DND-41 (cell line): ENCODE data around the gene PPARD.

Experiments
- ATAC-seq: fragments of 200-7000 bp; cut with Tn5 transposase; 3 replicates; pipeline ENCODE4 v1.9.1; 2021; ENCODE audit warnings: low read depth; ENCODE audit not compliant: insufficient read depth
- DNase-seq: peaks from one replicate; pipeline ENCODE4 v3.0.0-alpha.2; 2020
- H2AFZ ChIP-seq: 2 replicates; pipeline ENCODE4 v1.6.0; 2012; ENCODE audit warnings: low read depth, low read length
- H3K27ac ChIP-seq: 2 replicates; pipeline ENCODE4 v1.5.1; 2012; ENCODE audit warnings: low read length, inconsistent platforms
- H3K27me3 ChIP-seq: fragments of 200-600 bp; sonication (generic); 2 replicates; pipeline ENCODE4 v1.6.0; 2012; ENCODE audit warnings: low read length, mild to moderate bottlenecking, inconsistent platforms; ENCODE audit not compliant: insufficient read depth, poor library complexity
- H3K36me3 ChIP-seq: 2 replicates; pipeline ENCODE4 v1.5.1; 2012; ENCODE audit warnings: low read length, inconsistent platforms; ENCODE audit not compliant: insufficient read depth
- H3K4me1 ChIP-seq: 2 replicates; pipeline ENCODE4 v1.5.1; 2012; ENCODE audit warnings: mild to moderate bottlenecking, low read length; ENCODE audit not compliant: insufficient read depth
- H3K4me2 ChIP-seq: 2 replicates; pipeline ENCODE4 v1.6.0; 2012; ENCODE audit warnings: mild to moderate bottlenecking, moderate library complexity, low read length, inconsistent platforms; ENCODE audit not compliant: insufficient read depth
- H3K4me3 ChIP-seq, 2 experiments: fragments of 200-600 bp in 1 of 2; shearing (Covaris generic) in 1 of 2; 2 replicates each; pipeline ENCODE4 v1.5.1; 2012 to 2016; ENCODE audit warnings: inconsistent platforms in 2 of 2, low read length in 2 of 2, mild to moderate bottlenecking in 2 of 2, low read depth in 1 of 2, moderate library complexity in 1 of 2
- H3K79me2 ChIP-seq: 2 replicates; pipeline ENCODE4 v1.6.0; 2012; ENCODE audit warnings: low read length, inconsistent platforms; ENCODE audit not compliant: insufficient read depth
- H3K9ac ChIP-seq: 2 replicates; pipeline ENCODE4 v1.6.0; 2012; ENCODE audit warnings: low read depth, mild to moderate bottlenecking, inconsistent platforms, low read length, moderate library complexity
- H3K9me3 ChIP-seq: 2 replicates; pipeline ENCODE4 v1.5.1; 2012; ENCODE audit warnings: low read length, moderate library complexity, mild to moderate bottlenecking, inconsistent platforms; ENCODE audit not compliant: insufficient read depth, severe bottlenecking
- H4K20me1 ChIP-seq: 2 replicates; pipeline ENCODE4 v1.6.0; 2012; ENCODE audit warnings: low read length; ENCODE audit not compliant: insufficient read depth
- EZH2 ChIP-seq: IDR thresholded peaks from 3 replicates; pipeline ENCODE4 v1.6.1; 2012; ENCODE audit warnings: borderline replicate concordance, low read depth, mild to moderate bottlenecking, moderate library complexity, low read length, inconsistent platforms; ENCODE audit not compliant: severe bottlenecking
- TF ChIP-seq, protein P1 (sequence below): IDR thresholded peaks from 2 replicates; pipeline ENCODE4 v1.5.1; 2012; ENCODE audit warnings: borderline replicate concordance, low read length, moderate library complexity, mild to moderate bottlenecking; ENCODE audit not compliant: poor library complexity, severe bottlenecking; ENCODE audit errors: extremely low read depth

The PPARD gene

GRCh38 chr6:35476004-35476403 lies 133.6 kb downstream of the PPARD start:
- DNase-seq = no peak
- H3K36me3 ChIP-seq = peaks cover 20% of the 10 kb centered on the region
- no peaks in the 10 kb centered on the region for H3K9me3 ChIP-seq
- no peak for ATAC-seq
- H3K4me1 ChIP-seq = peaks cover 3% of the 10 kb centered on the region; the same call in 1 of the 2 replicates
- no peak overlapping the region for H3K4me2 ChIP-seq
- H3K27ac ChIP-seq = no peak overlapping the region
- no peak overlapping the region for H2AFZ ChIP-seq
- TF ChIP-seq, protein P1, sequence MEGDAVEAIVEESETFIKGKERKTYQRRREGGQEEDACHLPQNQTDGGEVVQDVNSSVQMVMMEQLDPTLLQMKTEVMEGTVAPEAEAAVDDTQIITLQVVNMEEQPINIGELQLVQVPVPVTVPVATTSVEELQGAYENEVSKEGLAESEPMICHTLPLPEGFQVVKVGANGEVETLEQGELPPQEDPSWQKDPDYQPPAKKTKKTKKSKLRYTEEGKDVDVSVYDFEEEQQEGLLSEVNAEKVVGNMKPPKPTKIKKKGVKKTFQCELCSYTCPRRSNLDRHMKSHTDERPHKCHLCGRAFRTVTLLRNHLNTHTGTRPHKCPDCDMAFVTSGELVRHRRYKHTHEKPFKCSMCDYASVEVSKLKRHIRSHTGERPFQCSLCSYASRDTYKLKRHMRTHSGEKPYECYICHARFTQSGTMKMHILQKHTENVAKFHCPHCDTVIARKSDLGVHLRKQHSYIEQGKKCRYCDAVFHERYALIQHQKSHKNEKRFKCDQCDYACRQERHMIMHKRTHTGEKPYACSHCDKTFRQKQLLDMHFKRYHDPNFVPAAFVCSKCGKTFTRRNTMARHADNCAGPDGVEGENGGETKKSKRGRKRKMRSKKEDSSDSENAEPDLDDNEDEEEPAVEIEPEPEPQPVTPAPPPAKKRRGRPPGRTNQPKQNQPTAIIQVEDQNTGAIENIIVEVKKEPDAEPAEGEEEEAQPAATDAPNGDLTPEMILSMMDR = no peak
- no peak for TF ChIP-seq EZH2
- H3K9ac ChIP-seq = no peak overlapping the region
- peaks cover 3% of the 10 kb centered on the region; the same call in 1 of the 2 replicates for H3K79me2 ChIP-seq
- H3K27me3 ChIP-seq = peaks cover 3% of the 10 kb centered on the region
- H3K4me3 ChIP-seq = no peak overlapping the region
- peaks cover 25% of the 10 kb centered on the region for H4K20me1 ChIP-seq

GRCh38 chr6:35477028-35477427 lies 134.7 kb downstream of the PPARD start:
- H3K36me3 ChIP-seq = peaks cover 9% of the 10 kb centered on the region
- H3K4me2 ChIP-seq = no peak overlapping the region
- no peaks in the 10 kb centered on the region for H3K9me3 ChIP-seq
- no peaks in the 10 kb centered on the region for H3K79me2 ChIP-seq
- no peak for DNase-seq
- no peak overlapping the region for H3K27ac ChIP-seq
- H3K4me3 ChIP-seq = no peak overlapping the region
- H3K4me1 ChIP-seq = no peaks in the 10 kb centered on the region
- peaks cover 15% of the 10 kb centered on the region for H4K20me1 ChIP-seq
- ATAC-seq = no peak
- TF ChIP-seq EZH2 = no peak
- TF ChIP-seq, protein P1 = no peak
- peaks cover 3% of the 10 kb centered on the region for H3K27me3 ChIP-seq
- H2AFZ ChIP-seq = no peak overlapping the region
- no peak overlapping the region for H3K9ac ChIP-seq
